Dermis lymphatic vessel endothelial cell (primary cell): ENCODE measurements around the gene GPR35. TPM values are rescaled to one million over a fixed set of nuclear protein-coding genes. Genes with fewer than 3 reads are reported as not detected.

Source experiments
- total RNA-seq: library from RNA; depleted of rRNA; stranded (reverse); fragments of >200 nt; gene quantifications from 2 replicates; pipeline ENCODE4 v1.2.1, GENCODE V29; 2014

GPR35 gene
- total RNA-seq: 0.17 TPM in 1 of 2 replicates, not detected in the other

GRCh38 chr2:240624950-240625621, at the start of gene GPR35:
Gene GPR35 (plus strand): TSS chr2:240625480. CDS start chr2:240629953, 4,473 bp downstream.

GRCh38 chr2:240586198-240586918, 38.9 kb upstream of the GPR35 start, which contains the start of gene CAPN10:
Gene CAPN10 (plus strand): TSS chr2:240586734. CDS start chr2:240586912, 178 bp downstream.

Other genes with a start within 250 kb of the GPR35 start
- 5.0 and 11.4 TPM in 2 replicates for gene GPC1, start 189.8 kb upstream of the GPR35 start, total RNA-seq
- 4.8 and 5.4 TPM in 2 replicates for gene ANKMY1, start 67.5 kb upstream of the GPR35 start, total RNA-seq
- gene DUSP28, start 65.1 kb upstream of the GPR35 start, total RNA-seq: 2.5 and 2.7 TPM in 2 replicates
- 18.0 and 18.7 TPM in 2 replicates for gene RNPEPL1, start 57.0 kb upstream of the GPR35 start, total RNA-seq
- gene CAPN10, start 38.7 kb upstream of the GPR35 start, total RNA-seq: 23.2 and 26.7 TPM in 2 replicates
- not detected in 2 replicates for gene AQP12B, start 57.4 kb downstream of the GPR35 start, total RNA-seq
- not detected in 2 replicates for gene AQP12A, start 66.4 kb downstream of the GPR35 start, total RNA-seq
- gene KIF1A, start 194.7 kb downstream of the GPR35 start, total RNA-seq: under 0.01 TPM in 1 of 2 replicates, not detected in the other
- not detected in 2 replicates for gene AGXT, start 243.3 kb downstream of the GPR35 start, total RNA-seq